ENCODE results near the gene CRB2.
A peak's percentile ranks its signal among the peaks of the same experiment; 100 is the strongest.

Gene CRB2

DNA sequence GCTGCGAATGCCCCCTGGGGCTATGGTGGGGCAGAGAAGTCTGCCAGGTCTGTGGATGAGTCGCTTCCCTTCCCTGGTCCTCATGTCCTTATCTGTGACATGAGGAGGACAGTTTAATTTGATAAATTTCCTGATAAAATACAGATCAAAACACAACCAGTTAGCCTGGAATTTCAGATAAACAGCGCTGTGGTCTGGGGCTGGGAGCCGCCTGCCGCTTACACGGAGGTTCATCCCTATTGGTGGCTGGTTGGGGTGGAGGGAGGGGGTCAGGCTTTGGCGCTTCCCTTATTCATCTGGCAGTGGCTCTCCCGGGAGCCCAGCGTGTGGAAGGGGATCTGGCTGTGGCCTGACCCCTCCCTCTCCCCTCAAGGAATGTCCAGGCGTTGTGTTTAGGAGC lies 17.9 kb downstream of the CRB2 start:
- TF ChIP-seq, protein P1, sequence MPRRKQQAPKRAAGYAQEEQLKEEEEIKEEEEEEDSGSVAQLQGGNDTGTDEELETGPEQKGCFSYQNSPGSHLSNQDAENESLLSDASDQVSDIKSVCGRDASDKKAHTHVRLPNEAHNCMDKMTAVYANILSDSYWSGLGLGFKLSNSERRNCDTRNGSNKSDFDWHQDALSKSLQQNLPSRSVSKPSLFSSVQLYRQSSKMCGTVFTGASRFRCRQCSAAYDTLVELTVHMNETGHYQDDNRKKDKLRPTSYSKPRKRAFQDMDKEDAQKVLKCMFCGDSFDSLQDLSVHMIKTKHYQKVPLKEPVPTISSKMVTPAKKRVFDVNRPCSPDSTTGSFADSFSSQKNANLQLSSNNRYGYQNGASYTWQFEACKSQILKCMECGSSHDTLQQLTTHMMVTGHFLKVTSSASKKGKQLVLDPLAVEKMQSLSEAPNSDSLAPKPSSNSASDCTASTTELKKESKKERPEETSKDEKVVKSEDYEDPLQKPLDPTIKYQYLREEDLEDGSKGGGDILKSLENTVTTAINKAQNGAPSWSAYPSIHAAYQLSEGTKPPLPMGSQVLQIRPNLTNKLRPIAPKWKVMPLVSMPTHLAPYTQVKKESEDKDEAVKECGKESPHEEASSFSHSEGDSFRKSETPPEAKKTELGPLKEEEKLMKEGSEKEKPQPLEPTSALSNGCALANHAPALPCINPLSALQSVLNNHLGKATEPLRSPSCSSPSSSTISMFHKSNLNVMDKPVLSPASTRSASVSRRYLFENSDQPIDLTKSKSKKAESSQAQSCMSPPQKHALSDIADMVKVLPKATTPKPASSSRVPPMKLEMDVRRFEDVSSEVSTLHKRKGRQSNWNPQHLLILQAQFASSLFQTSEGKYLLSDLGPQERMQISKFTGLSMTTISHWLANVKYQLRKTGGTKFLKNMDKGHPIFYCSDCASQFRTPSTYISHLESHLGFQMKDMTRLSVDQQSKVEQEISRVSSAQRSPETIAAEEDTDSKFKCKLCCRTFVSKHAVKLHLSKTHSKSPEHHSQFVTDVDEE (CRISPR knock-in tag; IDR thresholded peaks at IDR 0.05), result no peak
- TF ChIP-seq BACH2 (CRISPR knock-in tag; IDR thresholded peaks at IDR 0.05; ENCODE audit: borderline replicate concordance) (no peak), TCF4 (CRISPR knock-in tag; IDR thresholded peaks at IDR 0.05; ENCODE audit: borderline replicate concordance) (peak; percentile 56; the same call in 1 of the 2 replicates)
- no peak; the same call in 2 of the 3 replicates for ATAC-seq

DNA sequence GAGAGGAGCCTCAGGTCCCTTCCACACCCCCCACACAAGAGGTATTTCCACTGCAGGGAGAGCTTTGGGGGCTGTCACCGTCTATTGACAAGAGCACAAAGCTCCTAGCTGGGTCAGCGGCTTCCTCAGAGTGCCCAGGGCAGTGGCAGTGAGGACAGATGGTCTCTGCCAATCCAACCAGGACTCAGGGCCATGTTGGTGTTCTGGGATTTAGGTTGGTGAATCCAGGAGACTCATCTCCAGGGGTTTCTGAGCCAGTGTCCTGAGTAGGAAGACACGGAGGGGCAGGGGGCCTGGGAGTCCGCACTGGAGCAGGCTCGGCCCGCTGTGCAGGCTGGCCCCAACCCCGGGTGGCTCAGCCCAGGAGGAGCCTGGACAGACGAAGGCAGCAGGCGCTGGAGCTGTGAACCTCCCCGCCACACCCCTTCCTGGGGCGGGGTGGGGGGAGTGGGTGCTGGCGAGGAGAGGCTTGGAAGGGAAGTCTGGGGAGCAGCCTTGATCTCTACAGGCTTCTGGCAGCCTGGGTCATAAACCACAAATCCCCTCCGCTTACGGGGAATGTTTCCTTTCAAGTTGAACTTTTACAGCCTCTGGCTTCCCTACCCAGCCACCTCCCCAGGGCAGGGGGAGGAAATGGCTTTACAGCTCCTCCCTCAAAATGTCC lies 19.6 kb downstream of the CRB2 start:
- no peak for ATAC-seq
- no peak for TF ChIP-seq GLIS3 (CRISPR knock-in tag; IDR thresholded peaks at IDR 0.05)
- no peak for TF ChIP-seq RARB (CRISPR knock-in tag; IDR thresholded peaks at IDR 0.05)
- no peak for TF ChIP-seq PPARA (CRISPR knock-in tag; IDR thresholded peaks at IDR 0.05; ENCODE audit: borderline replicate concordance)
- no peak for TF ChIP-seq TCF4 (CRISPR knock-in tag; IDR thresholded peaks at IDR 0.05; ENCODE audit: borderline replicate concordance)
- no peak for TF ChIP-seq ZFP30 (CRISPR knock-in tag; IDR thresholded peaks at IDR 0.05)
- TF ChIP-seq ZNF565 (CRISPR knock-in tag; conservative IDR thresholded peaks at IDR 0.05; ENCODE audit: low read depth), result no peak
- no peak for TF ChIP-seq ZFP3 (CRISPR knock-in tag; IDR thresholded peaks at IDR 0.05)
- TF ChIP-seq, protein P2, sequence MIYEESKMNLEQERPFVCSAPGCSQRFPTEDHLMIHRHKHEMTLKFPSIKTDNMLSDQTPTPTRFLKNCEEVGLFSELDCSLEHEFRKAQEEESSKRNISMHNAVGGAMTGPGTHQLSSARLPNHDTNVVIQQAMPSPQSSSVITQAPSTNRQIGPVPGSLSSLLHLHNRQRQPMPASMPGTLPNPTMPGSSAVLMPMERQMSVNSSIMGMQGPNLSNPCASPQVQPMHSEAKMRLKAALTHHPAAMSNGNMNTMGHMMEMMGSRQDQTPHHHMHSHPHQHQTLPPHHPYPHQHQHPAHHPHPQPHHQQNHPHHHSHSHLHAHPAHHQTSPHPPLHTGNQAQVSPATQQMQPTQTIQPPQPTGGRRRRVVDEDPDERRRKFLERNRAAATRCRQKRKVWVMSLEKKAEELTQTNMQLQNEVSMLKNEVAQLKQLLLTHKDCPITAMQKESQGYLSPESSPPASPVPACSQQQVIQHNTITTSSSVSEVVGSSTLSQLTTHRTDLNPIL (CRISPR knock-in tag; IDR thresholded peaks at IDR 0.05; ENCODE audit: low read depth), result no peak
- no peak for TF ChIP-seq TOX (CRISPR knock-in tag; IDR thresholded peaks at IDR 0.05; ENCODE audit: borderline replicate concordance)
- TF ChIP-seq, protein P3, sequence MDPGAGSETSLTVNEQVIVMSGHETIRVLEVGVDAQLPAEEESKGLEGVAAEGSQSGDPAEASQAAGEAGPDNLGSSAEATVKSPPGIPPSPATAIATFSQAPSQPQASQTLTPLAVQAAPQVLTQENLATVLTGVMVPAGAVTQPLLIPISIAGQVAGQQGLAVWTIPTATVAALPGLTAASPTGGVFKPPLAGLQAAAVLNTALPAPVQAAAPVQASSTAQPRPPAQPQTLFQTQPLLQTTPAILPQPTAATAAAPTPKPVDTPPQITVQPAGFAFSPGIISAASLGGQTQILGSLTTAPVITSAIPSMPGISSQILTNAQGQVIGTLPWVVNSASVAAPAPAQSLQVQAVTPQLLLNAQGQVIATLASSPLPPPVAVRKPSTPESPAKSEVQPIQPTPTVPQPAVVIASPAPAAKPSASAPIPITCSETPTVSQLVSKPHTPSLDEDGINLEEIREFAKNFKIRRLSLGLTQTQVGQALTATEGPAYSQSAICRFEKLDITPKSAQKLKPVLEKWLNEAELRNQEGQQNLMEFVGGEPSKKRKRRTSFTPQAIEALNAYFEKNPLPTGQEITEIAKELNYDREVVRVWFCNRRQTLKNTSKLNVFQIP (CRISPR knock-in tag; IDR thresholded peaks at IDR 0.05; ENCODE audit: borderline replicate concordance, low read depth), result no peak

DNA sequence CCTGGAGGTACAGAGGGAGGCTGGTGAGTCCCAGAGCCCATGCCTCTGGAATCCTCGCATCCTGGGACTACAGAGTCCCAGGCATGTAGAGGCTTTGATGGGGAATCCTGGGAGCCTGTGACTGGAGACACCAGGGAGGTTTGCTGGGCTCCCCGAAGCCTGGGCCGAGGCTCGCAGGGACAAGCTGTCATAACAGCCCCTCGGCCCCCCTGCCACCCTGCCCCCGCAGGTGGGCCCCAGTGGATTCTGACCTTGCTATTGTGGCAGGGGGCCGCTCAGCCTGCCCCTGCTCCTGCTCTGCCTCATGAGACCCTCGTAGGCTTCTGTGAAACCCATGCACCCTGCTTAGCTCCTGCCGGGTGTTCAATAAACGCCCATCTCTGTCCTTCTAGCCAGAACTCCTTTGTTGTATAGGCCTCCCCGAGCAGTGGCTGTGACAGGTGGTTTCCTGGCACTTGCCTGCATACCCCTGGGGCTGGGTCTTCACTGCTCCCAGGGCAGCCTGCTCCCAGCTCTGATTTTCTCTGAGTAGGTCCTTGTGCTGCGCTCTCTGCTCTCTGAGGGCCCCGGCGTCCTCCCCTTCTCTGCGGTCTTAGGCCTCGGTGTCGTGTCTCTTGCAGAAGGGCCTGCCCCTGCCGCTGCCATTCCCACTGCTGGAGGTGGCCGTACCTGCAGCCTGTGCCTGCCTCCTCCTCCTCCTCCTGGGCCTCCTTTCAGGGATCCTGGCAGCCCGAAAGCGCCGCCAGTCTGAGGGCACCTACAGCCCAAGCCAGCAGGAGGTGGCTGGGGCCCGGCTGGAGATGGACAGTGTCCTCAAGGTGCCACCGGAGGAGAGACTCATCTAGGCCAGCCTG lies 20.4 kb downstream of the CRB2 start:
- ATAC-seq, result no peak
- TF ChIP-seq ISL1 (CRISPR knock-in tag; IDR thresholded peaks at IDR 0.05), result no peak
- TF ChIP-seq ESRRG (CRISPR knock-in tag; IDR thresholded peaks at IDR 0.05), result no peak
- no peak for TF ChIP-seq SNAI2 (CRISPR knock-in tag; IDR thresholded peaks at IDR 0.05)
- no peak for TF ChIP-seq CSDC2 (CRISPR knock-in tag; IDR thresholded peaks at IDR 0.05)
- no peak for TF ChIP-seq ZNF565 (CRISPR knock-in tag; conservative IDR thresholded peaks at IDR 0.05; ENCODE audit: low read depth)
- no peak for TF ChIP-seq TOX (CRISPR knock-in tag; IDR thresholded peaks at IDR 0.05; ENCODE audit: borderline replicate concordance)
- no peak for TF ChIP-seq BACH2 (CRISPR knock-in tag; IDR thresholded peaks at IDR 0.05; ENCODE audit: borderline replicate concordance)
- TF ChIP-seq RARB (CRISPR knock-in tag; IDR thresholded peaks at IDR 0.05), result no peak
- TF ChIP-seq ZFP3 (CRISPR knock-in tag; IDR thresholded peaks at IDR 0.05), result no peak
- no peak for TF ChIP-seq PPARA (CRISPR knock-in tag; IDR thresholded peaks at IDR 0.05; ENCODE audit: borderline replicate concordance)

DNA sequence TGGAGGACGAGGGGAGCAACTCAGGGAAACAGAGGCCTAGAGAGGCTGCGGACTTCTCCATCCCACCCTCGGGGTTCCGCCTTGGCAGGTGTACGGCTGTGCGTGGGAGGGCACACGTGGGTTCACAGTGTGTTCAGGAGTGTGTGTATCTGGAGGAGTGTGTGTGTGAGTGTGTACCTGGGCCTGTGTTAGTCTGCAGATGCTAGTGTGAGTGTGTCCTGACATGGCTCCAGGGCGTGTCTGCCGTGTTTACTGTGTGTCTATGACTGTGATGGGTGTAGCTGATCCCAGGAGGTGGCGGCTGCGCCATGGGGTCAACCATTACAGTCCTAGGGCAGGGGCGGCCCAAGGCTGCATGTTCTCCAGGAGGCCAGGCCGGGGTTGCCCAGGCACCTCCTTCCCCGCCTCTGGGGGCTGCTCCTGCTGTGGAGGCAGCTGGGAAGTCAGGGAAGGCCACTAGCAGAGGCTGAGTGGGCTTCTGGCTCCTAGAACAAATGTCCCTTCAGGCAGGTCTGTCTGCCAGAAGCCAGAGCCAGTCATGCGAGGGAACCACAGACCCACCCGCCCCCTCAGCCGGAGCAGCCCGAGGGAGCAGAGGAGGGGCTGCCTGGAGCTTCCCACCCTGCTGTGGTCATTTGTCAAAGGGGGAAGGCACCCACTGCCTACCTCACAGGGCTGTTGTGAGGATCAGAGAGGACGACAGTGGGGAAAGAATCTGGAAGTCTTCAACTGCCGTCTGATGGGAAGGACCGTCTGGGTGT lies 21.4 kb downstream of the CRB2 start:
- ATAC-seq, result no peak; the same call in 2 of the 3 replicates
- no peak for TF ChIP-seq ESRRG (CRISPR knock-in tag; IDR thresholded peaks at IDR 0.05)
- no peak for TF ChIP-seq ZFP3 (CRISPR knock-in tag; IDR thresholded peaks at IDR 0.05)
- no peak for TF ChIP-seq ZNF70 (CRISPR knock-in tag; IDR thresholded peaks at IDR 0.05)
- TF ChIP-seq, protein P2 (CRISPR knock-in tag; IDR thresholded peaks at IDR 0.05; ENCODE audit: low read depth), result no peak
- no peak for TF ChIP-seq ZNF8 (CRISPR knock-in tag; IDR thresholded peaks at IDR 0.05)
- TF ChIP-seq TOX (CRISPR knock-in tag; IDR thresholded peaks at IDR 0.05; ENCODE audit: borderline replicate concordance), result no peak
- TF ChIP-seq, protein P1 (CRISPR knock-in tag; IDR thresholded peaks at IDR 0.05), result no peak
- no peak for TF ChIP-seq SNAI2 (CRISPR knock-in tag; IDR thresholded peaks at IDR 0.05)
- TF ChIP-seq CSDC2 (CRISPR knock-in tag; IDR thresholded peaks at IDR 0.05), result no peak
- no peak for TF ChIP-seq GLIS3 (CRISPR knock-in tag; IDR thresholded peaks at IDR 0.05)
- TF ChIP-seq ZNF565 (CRISPR knock-in tag; conservative IDR thresholded peaks at IDR 0.05; ENCODE audit: low read depth), result no peak
- no peak for TF ChIP-seq OSR1 (CRISPR knock-in tag; IDR thresholded peaks at IDR 0.05)
- TF ChIP-seq ARNTL (CRISPR knock-in tag; IDR thresholded peaks at IDR 0.05; ENCODE audit: borderline replicate concordance, low read depth), result no peak
- no peak for TF ChIP-seq PPARA (CRISPR knock-in tag; IDR thresholded peaks at IDR 0.05; ENCODE audit: borderline replicate concordance)
- TF ChIP-seq RARB (CRISPR knock-in tag; IDR thresholded peaks at IDR 0.05), result no peak
